Karpas-422 (cell line): ENCODE results near the gene BICRAL. TPM values are rescaled to one million over a fixed set of nuclear protein-coding genes. Genes with fewer than 3 reads are reported as not detected.

ENCODE experiments used
- DNase-seq: peaks from one replicate; pipeline ENCODE4 v3.0.0-alpha.2; 2015
- H2AFZ ChIP-seq: fragments of 200-600 bp; sonication (generic); 2 replicates; pipeline ENCODE4 v1.6.1; 2014; ENCODE audit warnings: antibody characterized with exemption, low read length, mixed read lengths
- H3K27ac ChIP-seq: fragments of 200-600 bp; sonication (generic); 2 replicates; pipeline ENCODE4 v1.5.1; 2014; ENCODE audit warnings: mild to moderate bottlenecking, low read length, moderate library complexity
- H3K27me3 ChIP-seq: fragments of 200-600 bp; sonication (generic); 2 replicates; pipeline ENCODE4 v1.6.1; 2014; ENCODE audit warnings: low read length, mixed read lengths
- H3K36me3 ChIP-seq: fragments of 200-600 bp; sonication (generic); 2 replicates; pipeline ENCODE4 v1.6.1; 2014; ENCODE audit warnings: low read length, mixed read lengths; ENCODE audit not compliant: insufficient read depth
- H3K4me1 ChIP-seq: fragments of 200-600 bp; sonication (generic); 2 replicates; pipeline ENCODE4 v1.6.1; 2014; ENCODE audit warnings: mild to moderate bottlenecking, low read length, mixed read lengths
- H3K4me2 ChIP-seq: fragments of 200-600 bp; sonication (generic); 2 replicates; pipeline ENCODE4 v1.6.1; 2014; ENCODE audit warnings: low read length, low read depth, mild to moderate bottlenecking; ENCODE audit not compliant: poor library complexity, severe bottlenecking
- H3K4me3 ChIP-seq: fragments of 200-600 bp; sonication (generic); 2 replicates; pipeline ENCODE4 v1.5.1; 2014; ENCODE audit warnings: mild to moderate bottlenecking, antibody characterized with exemption, low read length, mixed read lengths
- H3K79me2 ChIP-seq: fragments of 200-600 bp; sonication (generic); 2 replicates; pipeline ENCODE4 v1.6.1; 2014; ENCODE audit warnings: mild to moderate bottlenecking, low read length, mixed read lengths
- H3K9ac ChIP-seq: fragments of 200-600 bp; sonication (generic); 2 replicates; pipeline ENCODE4 v1.6.0; 2014; ENCODE audit warnings: low read length
- H3K9me2 ChIP-seq: fragments of 200-600 bp; sonication (generic), shearing (Covaris generic); replicated peaks from 2 replicates; pipeline ENCODE4 v1.6.0; 2014; ENCODE audit warnings: mild to moderate bottlenecking, low read length, moderate library complexity; ENCODE audit not compliant: insufficient read depth
- H3K9me3 ChIP-seq: fragments of 300-700, 200-600 bp; sonication (generic); 2 replicates; pipeline ENCODE4 v1.6.1; 2014; ENCODE audit warnings: low read length, mixed read lengths
- H4K20me1 ChIP-seq: fragments of 200-600 bp; sonication (generic); 2 replicates; pipeline ENCODE4 v1.6.1; 2014; ENCODE audit warnings: mild to moderate bottlenecking, antibody characterized with exemption, low read length, low read depth; ENCODE audit not compliant: insufficient read depth
- total RNA-seq: library from RNA; depleted of rRNA; stranded (reverse); fragments of >200 nt; shearing (Covaris generic); gene quantifications from 2 replicates; pipeline ENCODE4 v1.2.3, GENCODE V29; 2014; ENCODE audit warnings: low replicate concordance

Gene BICRAL
- total RNA-seq, 1 experiment from 2014 or later, result 16.8 TPM

- no peak for DNase-seq
- Histone ChIP-seq H3K9ac (no peak overlapping the region), H4K20me1 (no peaks in the 10 kb centered on the region), H3K4me3 (no peak overlapping the region), H2AFZ (no peak overlapping the region), H3K4me2 (no peak overlapping the region), H3K4me1 (no peaks in the 10 kb centered on the region), H3K9me3 (no peaks in the 10 kb centered on the region), H3K36me3 (peaks cover 27% of the 10 kb centered on the region), H3K9me2 (no peaks in the 10 kb centered on the region), H3K27ac (no peak overlapping the region), H3K79me2 (peaks cover 5% of the 10 kb centered on the region; the same call in 1 of the 2 replicates), H3K27me3 (no peaks in the 10 kb centered on the region)
These were observed 47.8 kb downstream of the BICRAL start for GRCh38 chr6:42829561-42830092.

GRCh38 chr6:42831237-42831636 is 49.4 kb downstream of the BICRAL start:
- no peaks in the 10 kb centered on the region for H3K9me2 ChIP-seq
- peaks cover 16% of the 10 kb centered on the region for H3K79me2 ChIP-seq
- H2AFZ ChIP-seq, result no peak overlapping the region
- no peak overlapping the region for H3K9ac ChIP-seq
- H4K20me1 ChIP-seq, result no peaks in the 10 kb centered on the region
- H3K27me3 ChIP-seq, result no peaks in the 10 kb centered on the region
- no peak overlapping the region for H3K4me2 ChIP-seq
- no peak overlapping the region for H3K27ac ChIP-seq
- peaks cover 27% of the 10 kb centered on the region for H3K36me3 ChIP-seq
- DNase-seq, result no peak
- no peaks in the 10 kb centered on the region for H3K9me3 ChIP-seq
- no peaks in the 10 kb centered on the region for H3K4me1 ChIP-seq
- no peak overlapping the region for H3K4me3 ChIP-seq

- Histone ChIP-seq H3K4me2 (no peak overlapping the region), H3K4me1 (no peaks in the 10 kb centered on the region), H3K9me2 (no peaks in the 10 kb centered on the region), H3K27ac (no peak overlapping the region), H2AFZ (no peak overlapping the region), H4K20me1 (no peaks in the 10 kb centered on the region), H3K27me3 (no peaks in the 10 kb centered on the region), H3K36me3 (peaks cover 13% of the 10 kb centered on the region), H3K9ac (no peak overlapping the region), H3K4me3 (no peak overlapping the region), H3K9me3 (no peaks in the 10 kb centered on the region), H3K79me2 (peaks cover 21% of the 10 kb centered on the region)
- no peak for DNase-seq
These were observed 52.2 kb downstream of the BICRAL start for GRCh38 chr6:42834056-42834455.

DNA sequence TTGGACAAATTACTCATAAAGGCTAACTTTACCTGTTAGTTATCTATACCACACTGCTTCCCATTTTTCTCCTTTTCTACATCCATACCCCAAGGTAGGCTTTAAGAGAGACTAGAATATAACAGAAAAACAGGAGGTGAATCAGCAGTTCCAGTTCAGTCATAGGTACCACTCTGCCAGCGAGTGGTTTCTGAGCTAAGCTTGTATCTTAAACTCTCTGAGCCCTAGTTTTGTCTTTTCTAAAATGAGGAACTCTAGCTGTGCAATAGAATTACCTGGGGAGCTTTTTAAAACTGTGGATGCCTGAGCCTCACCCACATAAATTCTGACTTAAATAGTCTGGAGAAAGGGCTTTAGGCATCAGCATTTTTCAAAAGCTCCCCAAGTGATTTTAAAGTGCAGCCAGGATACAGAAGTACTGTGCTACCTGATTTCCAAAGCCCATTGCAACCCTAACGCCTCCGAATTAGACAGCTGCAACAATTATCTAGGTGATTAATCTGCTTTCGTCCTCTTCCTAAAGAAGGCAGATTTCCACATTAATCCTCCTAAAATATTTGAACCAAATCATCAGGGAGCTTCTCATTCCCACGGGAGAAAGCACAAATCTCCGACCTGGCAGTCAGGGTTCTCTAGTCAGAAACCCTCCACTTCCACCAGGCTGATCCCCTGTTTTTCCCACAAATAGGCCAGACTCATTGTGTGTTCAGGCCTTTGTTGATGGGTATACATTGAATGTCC is 60.2 kb downstream of the BICRAL start:
- peaks cover 4% of the 10 kb centered on the region; the same call in 1 of the 2 replicates for H3K36me3 ChIP-seq
- H3K9ac ChIP-seq, result no peak overlapping the region
- peaks cover 4% of the 10 kb centered on the region for H3K4me1 ChIP-seq
- H2AFZ ChIP-seq, result no peak overlapping the region
- no peaks in the 10 kb centered on the region for H3K9me3 ChIP-seq
- no peak overlapping the region for H3K4me3 ChIP-seq
- H3K9me2 ChIP-seq, result no peaks in the 10 kb centered on the region
- H3K79me2 ChIP-seq, result peaks cover 14% of the 10 kb centered on the region; the same call in 1 of the 2 replicates
- H4K20me1 ChIP-seq, result no peaks in the 10 kb centered on the region
- no peak overlapping the region for H3K4me2 ChIP-seq
- no peaks in the 10 kb centered on the region for H3K27me3 ChIP-seq
- DNase-seq, result no peak
- no peak overlapping the region; the same call in 1 of the 2 replicates for H3K27ac ChIP-seq

- H3K9ac ChIP-seq, result no peak overlapping the region
- no peak overlapping the region for H3K4me3 ChIP-seq
- no peak for DNase-seq
- peaks cover 4% of the 10 kb centered on the region for H3K4me1 ChIP-seq
- no peaks in the 10 kb centered on the region for H3K9me2 ChIP-seq
- no peak overlapping the region for H3K4me2 ChIP-seq
- no peaks in the 10 kb centered on the region for H3K9me3 ChIP-seq
- H3K27me3 ChIP-seq, result no peaks in the 10 kb centered on the region
- H4K20me1 ChIP-seq, result no peaks in the 10 kb centered on the region
- 0 out of 2 replicates have a peak, but pooled peaks cover 8% of the 10 kb centered on the region for H3K79me2 ChIP-seq
- H3K36me3 ChIP-seq, result peaks cover 4% of the 10 kb centered on the region; the same call in 1 of the 2 replicates
- no peak overlapping the region for H3K27ac ChIP-seq
- no peak overlapping the region for H2AFZ ChIP-seq
These were observed 63.5 kb downstream of the BICRAL start for GRCh38 chr6:42845327-42845694.

DNA sequence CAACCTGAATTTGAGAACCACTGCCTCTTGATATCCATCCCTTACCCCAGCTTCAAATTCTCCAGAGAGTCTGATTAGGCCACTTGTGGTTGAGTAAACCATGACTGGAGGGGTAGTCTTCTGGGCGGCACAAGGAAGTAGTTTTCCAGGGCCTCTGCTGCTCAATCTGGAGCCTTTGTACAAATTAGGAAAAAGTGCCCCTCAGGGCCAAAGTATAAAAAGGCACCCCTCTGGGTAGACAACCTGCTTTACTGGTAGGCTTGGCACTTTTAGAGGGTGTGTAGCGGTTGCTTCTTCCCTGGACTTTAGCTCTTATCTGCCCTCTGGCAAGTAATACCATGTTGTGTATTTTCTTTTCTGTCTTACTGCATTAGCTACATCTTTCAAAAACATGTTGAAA is 64.7 kb downstream of the BICRAL start:
- no peak overlapping the region for H2AFZ ChIP-seq
- peaks cover 4% of the 10 kb centered on the region; the same call in 1 of the 2 replicates for H3K36me3 ChIP-seq
- no peak overlapping the region for H3K4me3 ChIP-seq
- H3K9me3 ChIP-seq, result no peaks in the 10 kb centered on the region
- H3K9me2 ChIP-seq, result no peaks in the 10 kb centered on the region
- H3K79me2 ChIP-seq, result 0 out of 2 replicates have a peak, but pooled peaks cover 6% of the 10 kb centered on the region
- H3K4me2 ChIP-seq, result no peak overlapping the region
- no peaks in the 10 kb centered on the region for H4K20me1 ChIP-seq
- H3K9ac ChIP-seq, result no peak overlapping the region
- H3K27ac ChIP-seq, result no peak overlapping the region
- peaks cover 4% of the 10 kb centered on the region for H3K4me1 ChIP-seq
- no peak for DNase-seq
- no peaks in the 10 kb centered on the region for H3K27me3 ChIP-seq

- Histone ChIP-seq H3K36me3 (peaks cover 4% of the 10 kb centered on the region; the same call in 1 of the 2 replicates), H3K79me2 (no peaks in the 10 kb centered on the region), H3K27ac (no peak overlapping the region), H4K20me1 (no peaks in the 10 kb centered on the region), H2AFZ (no peak overlapping the region), H3K27me3 (no peaks in the 10 kb centered on the region), H3K4me3 (no peak overlapping the region), H3K4me2 (no peak overlapping the region), H3K9me3 (no peaks in the 10 kb centered on the region), H3K9ac (no peak overlapping the region), H3K4me1 (no peaks in the 10 kb centered on the region), H3K9me2 (no peaks in the 10 kb centered on the region)
- no peak for DNase-seq
These were observed 66.8 kb downstream of the BICRAL start for GRCh38 chr6:42848700-42849099.

- Histone ChIP-seq H3K27me3 (no peaks in the 10 kb centered on the region), H3K4me1 (no peaks in the 10 kb centered on the region), H3K27ac (no peak overlapping the region), H3K36me3 (peaks cover 2% of the 10 kb centered on the region; the same call in 1 of the 2 replicates), H4K20me1 (no peaks in the 10 kb centered on the region), H3K9me2 (no peaks in the 10 kb centered on the region), H3K79me2 (no peaks in the 10 kb centered on the region), H3K9ac (no peak overlapping the region), H3K4me2 (no peak overlapping the region), H3K4me3 (no peak overlapping the region), H2AFZ (no peak overlapping the region), H3K9me3 (no peaks in the 10 kb centered on the region)
- DNase-seq, result no peak
These were observed 69.7 kb downstream of the BICRAL start for GRCh38 chr6:42851599-42851998.
